A204.1 (cell line): ENCODE measurements around the gene KRTAP5-5.

ENCODE experiments used
- FAIRE-seq: peaks from 2 replicates; lab custom pipeline; 2012; peaks lifted over from hg19 to GRCh38; lab: Jason Lieb, UNC

The KRTAP5-5 gene

GRCh38 chr11:1679881-1680280, 50.3 kb downstream of the KRTAP5-5 start:
- FAIRE-seq = no peak
